ENCODE results near the gene LATS2.

LATS2 gene

GRCh38 chr13:21012211-21012610 is 49.2 kb downstream of the LATS2 start:
- no peak for TF ChIP-seq CTCF (IDR thresholded peaks at IDR 0.05; ENCODE audit: low read depth, low read length, missing control alignments)
- H3K4me3 ChIP-seq (ENCODE audit: low read depth, low read length) = no peak overlapping the region
- in situ Hi-C loops (cut with HindIII; ENCODE audit: low sequenced_read_pairs) = no loop called here
- no peak for DNase-seq (ENCODE audit: low read depth)

GRCh38 chr13:21011378-21011777 is 50.0 kb downstream of the LATS2 start:
- no peak for DNase-seq (ENCODE audit: low read depth)
- no peak overlapping the region for H3K4me3 ChIP-seq (ENCODE audit: low read depth, low read length)
- in situ Hi-C loops (cut with HindIII; ENCODE audit: low sequenced_read_pairs) = no loop called here
- no peak for TF ChIP-seq CTCF (IDR thresholded peaks at IDR 0.05; ENCODE audit: low read depth, low read length, missing control alignments)

- no peak for DNase-seq (ENCODE audit: low read depth)
- no peak for TF ChIP-seq CTCF (IDR thresholded peaks at IDR 0.05; ENCODE audit: low read depth, low read length, missing control alignments)
- in situ Hi-C loops (cut with HindIII; ENCODE audit: low sequenced_read_pairs) = no loop called here
- H3K4me3 ChIP-seq (ENCODE audit: low read depth, low read length) = no peak overlapping the region
These were observed 50.8 kb downstream of the LATS2 start for GRCh38 chr13:21010621-21011020.

- DNase-seq (ENCODE audit: low read depth) = no peak
These were observed 52.4 kb downstream of the LATS2 start for GRCh38 chr13:21009036-21009435.

GRCh38 chr13:21008026-21008425 is 53.4 kb downstream of the LATS2 start:
- TF ChIP-seq CTCF (IDR thresholded peaks at IDR 0.05; ENCODE audit: low read depth, low read length, missing control alignments) = no peak
- no peak for DNase-seq (ENCODE audit: low read depth)
- in situ Hi-C loops (cut with HindIII; ENCODE audit: low sequenced_read_pairs) = no loop called here
- H3K4me3 ChIP-seq (ENCODE audit: low read depth, low read length) = no peak overlapping the region

More at GRCh38 chr13:21009036-21009435, 52.4 kb downstream of the LATS2 start:
- in situ Hi-C loops (cut with HindIII; ENCODE audit: low sequenced_read_pairs) = no loop called here
- no peak for TF ChIP-seq CTCF (IDR thresholded peaks at IDR 0.05; ENCODE audit: low read depth, low read length, missing control alignments)
- no peak overlapping the region for H3K4me3 ChIP-seq (ENCODE audit: low read depth, low read length)

- TF ChIP-seq CTCF (IDR thresholded peaks at IDR 0.05; ENCODE audit: low read depth, low read length, missing control alignments) = no peak
- H3K4me3 ChIP-seq (ENCODE audit: low read depth, low read length) = no peak overlapping the region
- in situ Hi-C loops (cut with HindIII; ENCODE audit: low sequenced_read_pairs) = no loop called here
- DNase-seq (ENCODE audit: low read depth) = no peak
These were observed 55.0 kb downstream of the LATS2 start for GRCh38 chr13:21006141-21007005.

Measured in astrocyte of the cerebellum (primary cell).